HEK293 (cell line): ENCODE results near the gene PCSK6.
A peak's percentile ranks its signal among the peaks of the same experiment; 100 is the strongest.

ENCODE experiments used
- CTCF ChIA-PET: fragments of 350-600 bp; formaldehyde crosslinking; extraction: SDS; loops from one replicate; lab custom pipeline; 2021; ENCODE audit warnings: antibody characterized with exemption; lab: Yijun Ruan, JAX
- POLR2A ChIA-PET: fragments of 300-600 bp; formaldehyde crosslinking; extraction: SDS; loops from one replicate; lab custom pipeline; 2020; ENCODE audit warnings: antibody characterized with exemption, inconsistent platforms; lab: Yijun Ruan, JAX
- H3K27ac ChIP-seq: fragments of 200-500 bp; sonication (Bioruptor generic); 2 replicates; pipeline ENCODE4 v1.5.1; 2014; ENCODE audit warnings: low read depth, low read length, control low read depth, inconsistent platforms; ENCODE audit errors: extremely low read depth
- H3K36me3 ChIP-seq, 2 experiments: fragments of 200-500 bp in 1 of 2; sonication (Bioruptor generic) in 1 of 2; 1 replicate in 1 of 2; 2 replicates in 1 of 2; pipeline ENCODE4 v1.5.1; 2014 to 2017; ENCODE audit warnings: inconsistent platforms in 2 of 2, low read length in 2 of 2; ENCODE audit not compliant: control insufficient read depth in 2 of 2, insufficient read depth in 1 of 2
- H3K4me1 ChIP-seq: fragments of 200-500 bp; sonication (Bioruptor generic); 2 replicates; pipeline ENCODE4 v1.5.1; 2014; ENCODE audit warnings: mild to moderate bottlenecking, low read length, inconsistent platforms; ENCODE audit not compliant: control insufficient read depth, insufficient read depth
- H3K4me3 ChIP-seq: 2 replicates; pipeline ENCODE4 v1.5.1; 2011; ENCODE audit warnings: low read depth, mild to moderate bottlenecking, control low read depth, low read length, moderate library complexity
- H3K9me3 ChIP-seq: fragments of 200-500 bp; sonication (Bioruptor generic); 2 replicates; pipeline ENCODE4 v1.5.1; 2014; ENCODE audit warnings: low read depth, low read length, inconsistent platforms; ENCODE audit not compliant: control insufficient read depth, insufficient read depth
- GLIS1 ChIP-seq: fragments of 450-650 bp; formaldehyde crosslinking; IDR thresholded peaks from 2 replicates; pipeline ENCODE4 v1.5.1; 2016; ENCODE audit warnings: missing biosample characterization, missing genetic modification characterization
- GLIS2 ChIP-seq: fragments of 450-650 bp; formaldehyde crosslinking; IDR thresholded peaks from 2 replicates; pipeline ENCODE4 v1.5.1; 2016; ENCODE audit warnings: missing biosample characterization, missing genetic modification characterization
- IKZF3 ChIP-seq: fragments of 450-650 bp; IDR thresholded peaks from 2 replicates; pipeline ENCODE4 v1.5.0; 2018; ENCODE audit warnings: missing biosample characterization, mild to moderate bottlenecking, missing genetic modification characterization, moderate library complexity
- KLF17 ChIP-seq: fragments of 450-650 bp; formaldehyde crosslinking; IDR thresholded peaks from 2 replicates; pipeline ENCODE4 v1.5.1; 2016; ENCODE audit warnings: missing biosample characterization, missing genetic modification characterization
- KLF7 ChIP-seq: fragments of 450-650 bp; formaldehyde crosslinking; IDR thresholded peaks from 2 replicates; pipeline ENCODE4 v1.5.1; 2016; ENCODE audit warnings: missing biosample characterization, missing genetic modification characterization, borderline replicate concordance
- OSR2 ChIP-seq: fragments of 450-650 bp; formaldehyde crosslinking; IDR thresholded peaks from 2 replicates; pipeline ENCODE4 v1.5.1; 2016; ENCODE audit warnings: missing biosample characterization, missing genetic modification characterization
- PATZ1 ChIP-seq: fragments of 450-650 bp; formaldehyde crosslinking; IDR thresholded peaks from 2 replicates; pipeline ENCODE4 v1.5.1; 2016; ENCODE audit warnings: missing biosample characterization, missing genetic modification characterization
- PRDM6 ChIP-seq: fragments of 450-650 bp; formaldehyde crosslinking; IDR thresholded peaks from 2 replicates; pipeline ENCODE4 v1.5.1; 2017; ENCODE audit warnings: missing biosample characterization, missing genetic modification characterization
- YY1 ChIP-seq: fragments of 450-650 bp; formaldehyde crosslinking; IDR thresholded peaks from 2 replicates; pipeline ENCODE4 v1.5.1; 2018; ENCODE audit warnings: missing biosample characterization, missing genetic modification characterization
- ZBTB1 ChIP-seq: fragments of 450-650 bp; formaldehyde crosslinking; IDR thresholded peaks from 2 replicates; pipeline ENCODE4 v1.5.1; 2016; ENCODE audit warnings: missing biosample characterization, missing genetic modification characterization
- ZBTB17 ChIP-seq: fragments of 450-650 bp; formaldehyde crosslinking; IDR thresholded peaks from 2 replicates; pipeline ENCODE4 v1.5.1; 2016; ENCODE audit warnings: missing biosample characterization, missing genetic modification characterization
- ZBTB44 ChIP-seq: fragments of 450-650 bp; IDR thresholded peaks from 2 replicates; pipeline ENCODE4 v1.5.1; 2018; ENCODE audit warnings: missing biosample characterization, mild to moderate bottlenecking, missing genetic modification characterization
- ZBTB6 ChIP-seq: fragments of 450-650 bp; formaldehyde crosslinking; IDR thresholded peaks from 2 replicates; pipeline ENCODE4 v1.5.1; 2017; ENCODE audit warnings: missing biosample characterization, missing genetic modification characterization
- ZBTB8A ChIP-seq: fragments of 450-650 bp; formaldehyde crosslinking; IDR thresholded peaks from 2 replicates; pipeline ENCODE4 v1.5.1; 2016; ENCODE audit warnings: missing biosample characterization, missing genetic modification characterization
- ZEB2 ChIP-seq: fragments of 450-650 bp; formaldehyde crosslinking; IDR thresholded peaks from 2 replicates; pipeline ENCODE4 v1.5.1; 2016; ENCODE audit warnings: missing biosample characterization, missing genetic modification characterization
- ZFP37 ChIP-seq: fragments of 450-650 bp; formaldehyde crosslinking; IDR thresholded peaks from 2 replicates; pipeline ENCODE4 v1.5.1; 2016; ENCODE audit warnings: missing biosample characterization, missing genetic modification characterization
- ZIC2 ChIP-seq: fragments of 450-650 bp; formaldehyde crosslinking; IDR thresholded peaks from 2 replicates; pipeline ENCODE4 v1.5.1; 2016; ENCODE audit warnings: missing biosample characterization, missing genetic modification characterization
- ZNF10 ChIP-seq: fragments of 450-650 bp; formaldehyde crosslinking; IDR thresholded peaks from 2 replicates; pipeline ENCODE4 v1.5.1; 2017; ENCODE audit warnings: missing biosample characterization, missing genetic modification characterization
- ZNF274 ChIP-seq, 2 experiments: fragments of 200-500 bp in 1 of 2; fragments of 450-650 bp in 1 of 2; sonication (Bioruptor generic) in 1 of 2; formaldehyde crosslinking in 1 of 2; IDR thresholded peaks; 2 replicates each; pipeline versions ENCODE4 v1.5.1 to v1.6.1; 2014 to 2016; ENCODE audit warnings: borderline replicate concordance in 1 of 2, inconsistent platforms in 1 of 2, low read length in 1 of 2, missing biosample characterization in 1 of 2, missing genetic modification characterization in 1 of 2
- ZNF362 ChIP-seq: fragments of 450-650 bp; formaldehyde crosslinking; IDR thresholded peaks from 2 replicates; pipeline ENCODE4 v1.5.1; 2016; ENCODE audit warnings: missing biosample characterization, missing genetic modification characterization
- ZNF433 ChIP-seq: fragments of 450-650 bp; formaldehyde crosslinking; IDR thresholded peaks from 2 replicates; pipeline ENCODE4 v1.5.1; 2016; ENCODE audit warnings: missing biosample characterization, missing genetic modification characterization, low read depth
- ZNF529 ChIP-seq: fragments of 450-650 bp; formaldehyde crosslinking; IDR thresholded peaks from 2 replicates; pipeline ENCODE4 v1.5.1; 2017; ENCODE audit warnings: missing genetic modification characterization, missing biosample characterization; ENCODE audit not compliant: insufficient replicate concordance
- ZNF548 ChIP-seq: fragments of 450-650 bp; formaldehyde crosslinking; IDR thresholded peaks from 2 replicates; pipeline ENCODE4 v1.5.1; 2016; ENCODE audit warnings: missing biosample characterization, missing genetic modification characterization
- ZNF629 ChIP-seq: fragments of 450-650 bp; formaldehyde crosslinking; IDR thresholded peaks from 2 replicates; pipeline ENCODE4 v1.5.1; 2017; ENCODE audit warnings: missing biosample characterization, missing genetic modification characterization
- ZNF704 ChIP-seq: fragments of 450-650 bp; formaldehyde crosslinking; IDR thresholded peaks from 2 replicates; pipeline ENCODE4 v1.5.1; 2016; ENCODE audit warnings: missing biosample characterization, missing genetic modification characterization
- ZNF785 ChIP-seq: fragments of 450-650 bp; formaldehyde crosslinking; IDR thresholded peaks from 2 replicates; pipeline ENCODE4 v1.5.1; 2016; ENCODE audit warnings: missing biosample characterization, missing genetic modification characterization
- ZSCAN30 ChIP-seq: fragments of 450-650 bp; IDR thresholded peaks from 2 replicates; pipeline ENCODE4 v1.5.1; 2018; ENCODE audit warnings: missing biosample characterization, mild to moderate bottlenecking, missing genetic modification characterization, moderate library complexity

PCSK6 gene

GRCh38 chr15:101372960-101373525, 116.5 kb downstream of the PCSK6 start (continued):
- TF ChIP-seq ZBTB44 (tag by site-specific recombination): peak; percentile 72
- TF ChIP-seq GLIS2 (tag by site-specific recombination): 0 out of 2 replicates have a peak, but pooled peaks have one; percentile 48
- no peak for TF ChIP-seq YY1 (tag by site-specific recombination)
- peak; percentile 70; the same call in 1 of the 2 replicates for TF ChIP-seq ZSCAN30 (tag by site-specific recombination)
- peak; percentile 50; the same call in 1 of the 2 replicates for TF ChIP-seq PATZ1 (tag by site-specific recombination)
- TF ChIP-seq ZBTB17 (tag by site-specific recombination): 0 out of 2 replicates have a peak, but pooled peaks have one; percentile 13
- TF ChIP-seq KLF17 (tag by site-specific recombination): no peak
- TF ChIP-seq KLF7: no peak
- 0 out of 2 replicates have a peak, but pooled peaks have one; percentile 15 for TF ChIP-seq IKZF3
- TF ChIP-seq ZBTB8A (tag by site-specific recombination): peak; percentile 75
- TF ChIP-seq OSR2: peak; percentile 99
- peak; percentile 50; the same call in 1 of the 2 replicates for TF ChIP-seq ZNF10 (tag by site-specific recombination)
- TF ChIP-seq ZIC2 (tag by site-specific recombination): peak; percentile 67
- TF ChIP-seq ZFP37 (tag by site-specific recombination): no peak
- TF ChIP-seq GLIS1 (tag by site-specific recombination): peak; percentile 75

GRCh38 chr15:101372149-101372577, 117.3 kb downstream of the PCSK6 start:
- peaks cover 0 to 21% of the 10 kb centered on the region in 2 experiments; a peak in 2 of 3 replicates for H3K36me3 ChIP-seq
- H3K9me3 ChIP-seq: no peaks in the 10 kb centered on the region
- POLR2A ChIA-PET: no interaction called here
- CTCF ChIA-PET: interaction anchor here (0.6 to 0.8 kb wide), 2 partner anchors 268 to 269 kb away, joined by 3 to 5 read pairs; no protein-coding TSS in a partner anchor
- H3K4me1 ChIP-seq: peaks cover 22% of the 10 kb centered on the region
- H3K4me3 ChIP-seq: no peak overlapping the region
- peak overlapping the region; percentile 48; the same call in 1 of the 2 replicates for H3K27ac ChIP-seq
- TF ChIP-seq ZBTB6 (tag by site-specific recombination) (no peak), ZSCAN30 (tag by site-specific recombination) (peak; percentile 63; the same call in 1 of the 2 replicates), ZNF785 (tag by site-specific recombination) (no peak), ZNF704 (tag by site-specific recombination) (no peak), ZNF548 (tag by site-specific recombination) (no peak), ZBTB1 (tag by site-specific recombination) (0 out of 2 replicates have a peak, but pooled peaks have one; percentile 49), ZNF629 (tag by site-specific recombination) (peak; percentile 89), ZEB2 (tag by site-specific recombination) (peak; percentile 95), PRDM6 (tag by site-specific recombination) (peak; percentile 87), ZNF433 (tag by site-specific recombination) (no peak), ZNF274 (IDR thresholded peaks at IDR 0.05; ENCODE audit: low read length) (no peak), ZNF274 (tag by site-specific recombination; IDR thresholded peaks at IDR 0.05; ENCODE audit: borderline replicate concordance) (no peak), ZNF529 (no peak), ZNF362 (no peak)
